Measurements from ENCODE around the gene KCNJ12. TPM values are rescaled to one million over a fixed set of nuclear protein-coding genes. Genes with fewer than 3 reads are reported as not detected.

The KCNJ12 gene
- total RNA-seq, 4 donors from 2014 or later, result 0.94 to 1.7 TPM; not detected in 2

DNA sequence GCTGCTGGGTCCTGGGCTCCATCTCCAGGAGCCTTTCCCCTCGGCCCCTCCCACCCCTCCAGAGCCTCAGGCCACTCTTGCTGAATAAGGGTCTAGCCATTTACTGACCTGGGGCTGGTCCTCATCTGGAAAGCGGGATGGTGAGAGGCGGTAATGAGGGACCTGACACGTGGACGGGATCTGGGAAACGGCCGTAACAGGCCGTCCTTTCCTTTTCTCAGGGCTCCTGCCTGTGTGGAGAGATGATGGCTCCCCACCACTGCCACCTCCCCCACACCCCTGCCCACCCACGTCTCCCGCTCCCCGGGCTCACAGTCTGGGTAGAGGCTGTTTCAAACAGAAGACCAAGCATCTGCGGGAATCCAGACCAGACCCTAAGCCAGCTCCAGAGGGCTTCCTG, 20.6 kb upstream of the KCNJ12 start:
- Histone ChIP-seq H3K27me3 (no peaks in the 10 kb centered on the region), H3K4me3 (no peak overlapping the region), H3K4me1 (no peaks in the 10 kb centered on the region), H3K9me3 (no peaks in the 10 kb centered on the region), H3K36me3 (no peaks in the 10 kb centered on the region), H3K27ac (no peak overlapping the region)
- no peak for TF ChIP-seq POLR2A (IDR thresholded peaks at IDR 0.05)
- TF ChIP-seq, protein P1, sequence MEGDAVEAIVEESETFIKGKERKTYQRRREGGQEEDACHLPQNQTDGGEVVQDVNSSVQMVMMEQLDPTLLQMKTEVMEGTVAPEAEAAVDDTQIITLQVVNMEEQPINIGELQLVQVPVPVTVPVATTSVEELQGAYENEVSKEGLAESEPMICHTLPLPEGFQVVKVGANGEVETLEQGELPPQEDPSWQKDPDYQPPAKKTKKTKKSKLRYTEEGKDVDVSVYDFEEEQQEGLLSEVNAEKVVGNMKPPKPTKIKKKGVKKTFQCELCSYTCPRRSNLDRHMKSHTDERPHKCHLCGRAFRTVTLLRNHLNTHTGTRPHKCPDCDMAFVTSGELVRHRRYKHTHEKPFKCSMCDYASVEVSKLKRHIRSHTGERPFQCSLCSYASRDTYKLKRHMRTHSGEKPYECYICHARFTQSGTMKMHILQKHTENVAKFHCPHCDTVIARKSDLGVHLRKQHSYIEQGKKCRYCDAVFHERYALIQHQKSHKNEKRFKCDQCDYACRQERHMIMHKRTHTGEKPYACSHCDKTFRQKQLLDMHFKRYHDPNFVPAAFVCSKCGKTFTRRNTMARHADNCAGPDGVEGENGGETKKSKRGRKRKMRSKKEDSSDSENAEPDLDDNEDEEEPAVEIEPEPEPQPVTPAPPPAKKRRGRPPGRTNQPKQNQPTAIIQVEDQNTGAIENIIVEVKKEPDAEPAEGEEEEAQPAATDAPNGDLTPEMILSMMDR (IDR thresholded peaks at IDR 0.05), result no peak
- peak in 1 of 3 donors; percentile 18 for DNase-seq

DNA sequence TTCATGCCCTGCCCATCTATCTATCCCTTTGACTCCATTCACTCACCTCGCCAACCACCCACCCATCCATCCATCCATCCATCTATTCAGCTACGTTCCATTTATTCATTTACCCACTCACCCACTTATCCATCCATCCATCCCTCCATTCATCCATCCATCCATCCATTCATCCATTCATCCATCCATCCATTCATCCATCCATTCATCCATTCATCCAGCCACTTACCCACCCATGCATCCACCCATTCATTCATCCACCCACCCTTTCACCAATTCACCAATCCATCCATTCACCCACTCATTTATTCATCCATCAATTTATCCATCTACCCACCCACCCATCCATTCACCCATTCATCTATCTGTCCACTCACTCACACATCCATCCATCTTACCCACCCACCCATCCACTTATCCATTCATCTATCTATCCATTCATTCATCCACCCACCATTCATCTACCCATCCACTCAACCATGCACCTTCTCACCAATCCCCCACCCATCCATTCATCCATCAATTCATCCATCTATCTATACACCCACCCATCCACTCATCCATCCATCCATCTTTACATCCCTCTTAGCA, 19.5 kb upstream of the KCNJ12 start:
- Histone ChIP-seq H3K27ac (no peak overlapping the region), H3K4me1 (no peaks in the 10 kb centered on the region), H3K9me3 (no peaks in the 10 kb centered on the region), H3K27me3 (no peaks in the 10 kb centered on the region), H3K4me3 (no peak overlapping the region), H3K36me3 (no peaks in the 10 kb centered on the region)
- TF ChIP-seq, protein P1 (IDR thresholded peaks at IDR 0.05), result no peak
- no peak for TF ChIP-seq POLR2A (IDR thresholded peaks at IDR 0.05)
- no peak for DNase-seq

DNA sequence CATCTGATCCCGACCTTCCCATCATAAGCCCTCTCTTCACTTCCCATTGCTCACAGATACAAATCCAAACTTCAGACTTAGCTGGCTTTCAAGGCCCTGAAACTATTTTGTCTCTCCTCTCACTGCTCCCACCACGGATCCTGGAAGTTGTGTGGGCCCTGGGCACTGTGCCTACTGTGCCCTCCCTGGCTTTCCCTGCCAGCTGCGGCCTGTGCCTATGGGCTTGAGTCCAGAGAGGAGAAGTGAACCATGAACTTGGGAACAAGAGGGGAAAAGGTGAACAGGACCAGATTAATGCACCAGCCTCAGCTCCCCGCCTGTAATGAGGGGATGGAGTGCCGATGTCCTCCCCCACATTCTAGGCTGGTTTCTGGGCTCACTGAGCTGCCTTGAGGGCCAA, 18.9 kb upstream of the KCNJ12 start:
- TF ChIP-seq POLR2A (IDR thresholded peaks at IDR 0.05), result no peak
- TF ChIP-seq, protein P1 (IDR thresholded peaks at IDR 0.05), result no peak
- Histone ChIP-seq H3K36me3 (no peaks in the 10 kb centered on the region), H3K9me3 (no peaks in the 10 kb centered on the region), H3K4me1 (no peaks in the 10 kb centered on the region), H3K4me3 (no peak overlapping the region), H3K27ac (no peak overlapping the region), H3K27me3 (no peaks in the 10 kb centered on the region)
- DNase-seq, result no peak

DNA sequence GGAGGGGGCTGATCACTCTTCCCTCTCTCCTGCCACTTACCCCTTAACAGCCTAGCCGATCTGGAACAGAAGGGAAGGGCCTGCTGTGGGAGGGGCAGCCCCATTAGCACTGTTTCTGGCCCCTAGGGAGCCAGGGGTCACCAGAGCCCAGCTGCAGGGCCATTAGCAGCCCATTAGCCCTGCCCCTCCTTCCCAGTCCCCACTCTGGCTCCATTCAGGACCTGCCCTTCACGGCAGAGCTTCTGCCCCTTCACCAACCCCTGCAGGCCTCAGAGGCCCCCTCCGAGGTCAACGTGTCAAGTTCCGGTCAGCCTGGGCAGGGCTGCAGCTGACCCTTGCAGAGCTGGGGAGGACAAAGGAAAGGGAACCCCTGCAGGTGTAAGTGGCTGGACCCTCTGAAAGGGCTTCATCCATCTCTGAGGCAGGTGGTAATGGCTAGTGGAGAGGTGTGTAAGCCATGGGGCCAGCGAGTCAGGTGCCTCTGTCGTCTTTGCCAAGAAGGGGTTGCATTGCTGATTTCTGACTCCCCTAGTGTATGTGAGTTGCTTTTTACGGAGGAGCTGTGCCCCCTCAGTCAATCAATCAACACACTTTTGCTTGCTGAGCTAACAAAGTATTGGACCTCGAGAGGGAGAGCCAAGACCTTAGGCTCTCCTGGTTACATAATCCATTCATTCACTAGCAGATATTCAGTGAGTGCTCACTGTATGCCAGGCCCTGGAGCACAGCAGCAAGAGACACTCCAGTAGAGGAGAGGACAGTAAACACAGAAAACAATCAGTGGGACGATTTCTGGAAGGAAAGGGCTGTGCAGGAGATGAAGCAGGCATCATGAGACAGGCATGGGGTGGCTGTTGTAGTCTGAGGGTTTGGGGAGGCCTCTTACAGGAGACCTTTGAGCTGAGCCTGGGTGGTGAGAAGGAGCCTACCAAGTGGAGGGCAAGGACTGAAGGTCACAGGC, 18.2 kb upstream of the KCNJ12 start:
- DNase-seq, result no peak
- Histone ChIP-seq H3K36me3 (no peaks in the 10 kb centered on the region), H3K27ac (no peak overlapping the region), H3K27me3 (no peaks in the 10 kb centered on the region), H3K4me1 (no peaks in the 10 kb centered on the region), H3K9me3 (no peaks in the 10 kb centered on the region), H3K4me3 (no peak overlapping the region)
- TF ChIP-seq, protein P1 (IDR thresholded peaks at IDR 0.05), result no peak
- TF ChIP-seq POLR2A (IDR thresholded peaks at IDR 0.05), result no peak

DNA sequence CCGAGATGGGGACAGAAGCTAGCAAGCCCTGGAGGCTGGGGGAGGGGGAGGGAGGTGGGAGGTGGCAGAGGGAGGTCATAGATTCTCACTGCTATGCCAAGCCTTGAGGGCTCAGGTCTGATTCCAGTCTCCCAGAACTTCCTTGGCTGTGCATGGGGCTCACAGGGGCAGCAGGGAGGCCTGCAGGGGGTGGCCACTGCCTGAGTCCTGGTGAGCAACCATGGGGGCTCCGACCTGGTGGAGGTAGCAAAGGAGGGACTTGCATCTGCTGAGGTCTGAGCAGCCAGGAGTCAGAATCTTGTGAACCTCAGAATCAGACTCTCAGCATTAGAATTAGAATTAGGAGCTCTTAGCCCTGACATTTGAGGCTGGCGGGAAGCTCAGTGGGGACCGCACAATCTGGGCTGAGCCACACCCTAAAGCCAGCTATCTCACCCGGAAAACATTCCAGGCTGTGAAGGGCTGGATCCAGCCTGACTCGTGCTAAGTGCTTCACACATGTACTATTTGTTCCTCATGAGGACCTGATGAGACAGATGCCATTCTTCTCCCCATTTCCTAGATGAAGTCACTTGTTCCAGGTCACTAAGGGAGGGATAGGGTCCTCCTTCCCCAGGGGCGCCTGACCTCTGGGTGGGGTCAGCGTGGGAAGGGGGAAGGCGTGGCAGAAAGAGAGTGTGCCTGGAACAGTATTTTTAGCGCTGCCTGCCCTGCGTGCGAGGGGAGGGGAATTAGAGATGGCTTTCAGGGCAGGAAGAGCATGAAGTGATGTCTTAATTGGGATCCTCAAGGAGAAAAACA, 17.3 kb upstream of the KCNJ12 start:
- DNase-seq, result no peak
- Histone ChIP-seq H3K27me3 (no peaks in the 10 kb centered on the region), H3K27ac (no peak overlapping the region), H3K36me3 (no peaks in the 10 kb centered on the region), H3K4me1 (no peaks in the 10 kb centered on the region), H3K9me3 (no peaks in the 10 kb centered on the region), H3K4me3 (no peak overlapping the region)
- TF ChIP-seq POLR2A (IDR thresholded peaks at IDR 0.05), result no peak

Data from Peyer's patch (tissue), 4 donors.